ENCODE data around the gene HIPK2.

DNA sequence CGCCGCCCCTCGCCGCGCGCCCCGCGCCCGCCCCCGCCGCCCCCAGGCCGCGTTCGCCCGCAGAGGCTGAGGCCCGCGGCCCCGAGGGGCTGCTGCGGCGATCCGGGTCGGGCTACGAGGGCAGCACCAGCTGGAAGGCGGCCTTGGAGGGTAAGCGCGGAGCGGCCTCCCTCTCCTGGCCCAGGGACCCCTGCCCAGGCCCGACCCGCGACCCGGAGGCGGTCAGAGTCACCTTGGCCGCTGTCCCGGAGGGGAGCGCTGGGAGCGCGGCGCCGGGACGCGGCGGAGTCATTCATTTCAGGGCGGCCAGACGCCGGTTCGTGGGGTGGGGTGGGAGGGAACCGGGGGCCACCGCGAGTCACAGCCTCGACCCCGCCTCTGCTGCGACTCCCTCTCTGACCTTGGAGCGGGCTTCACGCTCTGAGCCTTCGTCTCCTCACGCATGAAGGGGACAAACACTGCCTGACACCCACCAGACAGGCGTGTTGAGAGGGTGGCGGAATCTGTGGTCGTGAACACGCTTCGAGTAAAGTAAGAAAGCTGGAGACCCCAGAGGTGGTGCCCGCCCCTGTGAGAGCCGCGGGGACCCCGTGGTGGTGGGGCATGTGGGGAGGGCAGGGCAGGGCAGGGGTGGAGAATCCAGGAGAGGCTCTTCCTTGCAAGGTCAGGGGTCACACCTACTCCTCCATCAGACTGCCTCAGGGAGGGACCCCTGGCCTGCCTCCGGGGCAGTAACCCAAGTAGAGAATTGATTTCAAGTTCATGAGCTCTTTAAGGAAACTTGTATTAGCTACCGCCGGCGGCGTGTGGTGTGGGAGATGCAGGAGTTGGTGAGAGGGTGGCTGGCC, 253.6 kb downstream of the HIPK2 start:
- TF ChIP-seq, protein P1, sequence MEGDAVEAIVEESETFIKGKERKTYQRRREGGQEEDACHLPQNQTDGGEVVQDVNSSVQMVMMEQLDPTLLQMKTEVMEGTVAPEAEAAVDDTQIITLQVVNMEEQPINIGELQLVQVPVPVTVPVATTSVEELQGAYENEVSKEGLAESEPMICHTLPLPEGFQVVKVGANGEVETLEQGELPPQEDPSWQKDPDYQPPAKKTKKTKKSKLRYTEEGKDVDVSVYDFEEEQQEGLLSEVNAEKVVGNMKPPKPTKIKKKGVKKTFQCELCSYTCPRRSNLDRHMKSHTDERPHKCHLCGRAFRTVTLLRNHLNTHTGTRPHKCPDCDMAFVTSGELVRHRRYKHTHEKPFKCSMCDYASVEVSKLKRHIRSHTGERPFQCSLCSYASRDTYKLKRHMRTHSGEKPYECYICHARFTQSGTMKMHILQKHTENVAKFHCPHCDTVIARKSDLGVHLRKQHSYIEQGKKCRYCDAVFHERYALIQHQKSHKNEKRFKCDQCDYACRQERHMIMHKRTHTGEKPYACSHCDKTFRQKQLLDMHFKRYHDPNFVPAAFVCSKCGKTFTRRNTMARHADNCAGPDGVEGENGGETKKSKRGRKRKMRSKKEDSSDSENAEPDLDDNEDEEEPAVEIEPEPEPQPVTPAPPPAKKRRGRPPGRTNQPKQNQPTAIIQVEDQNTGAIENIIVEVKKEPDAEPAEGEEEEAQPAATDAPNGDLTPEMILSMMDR (conservative IDR thresholded peaks at IDR 0.05; ENCODE audit: low read length), result no peak
- no peak for TF ChIP-seq EZH2phosphoT487 (IDR thresholded peaks at IDR 0.05; ENCODE audit: borderline replicate concordance, low read depth, low read length)
